GM15510 (cell line): ENCODE measurements around the gene PRL.

Experiments used
- POLR2A ChIP-seq: IDR thresholded peaks from 3 replicates; pipeline ENCODE4 v1.6.1; 2011; ENCODE audit warnings: borderline replicate concordance; ENCODE audit not compliant: insufficient read length; ENCODE audit errors: extremely low read depth

The PRL gene

DNA sequence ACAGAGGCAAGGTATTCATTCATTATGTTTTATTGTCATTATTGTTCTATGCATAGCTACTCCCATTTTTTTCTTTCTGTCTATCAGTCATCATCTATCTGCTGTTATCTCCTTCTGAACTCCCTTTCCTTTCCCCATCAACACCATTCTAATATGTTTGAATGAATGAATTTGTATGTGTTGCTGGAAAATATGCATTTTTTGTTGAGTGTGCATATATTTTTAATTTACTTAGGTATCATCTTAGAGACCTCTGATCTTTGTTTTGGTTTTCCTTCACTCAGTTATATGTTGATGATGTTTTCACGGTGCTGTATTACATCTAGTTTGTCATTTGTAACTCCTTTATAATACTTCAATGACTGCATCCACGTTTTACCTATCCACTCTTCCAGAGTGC, 12.1 kb upstream of the PRL start:
- TF ChIP-seq POLR2A: no peak

DNA sequence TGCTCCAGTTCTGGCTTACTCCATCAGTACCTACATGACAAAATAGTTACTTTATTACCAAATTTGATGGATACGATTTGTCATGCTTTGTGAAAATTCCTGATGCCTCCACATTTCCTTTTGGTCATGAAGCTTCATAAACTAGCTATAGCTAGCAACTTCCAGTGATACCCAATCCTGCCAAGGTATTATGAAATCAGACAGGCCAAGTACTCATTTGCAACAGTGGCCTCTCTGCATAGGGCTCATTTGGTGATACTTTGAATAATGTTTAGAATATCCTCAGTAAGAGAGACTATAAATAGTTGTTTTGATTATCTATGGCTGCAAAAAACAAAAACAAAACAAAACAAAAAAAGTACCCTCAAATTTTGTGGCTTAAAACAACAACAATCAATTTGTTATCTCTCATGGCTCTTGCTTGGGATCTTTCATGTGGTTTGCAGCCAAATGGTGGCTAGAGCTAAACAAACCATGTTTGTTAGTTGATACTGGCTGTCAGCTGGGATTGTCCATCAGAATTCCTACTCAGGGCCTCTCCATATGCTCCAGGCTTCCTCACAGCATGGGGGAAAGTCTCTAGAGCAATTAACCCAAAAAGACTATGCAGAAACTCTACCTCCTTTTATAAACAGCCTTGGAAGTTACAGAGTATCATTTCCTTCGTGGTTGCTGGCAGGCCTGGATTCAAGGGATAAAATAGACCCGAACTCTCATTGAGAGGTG, 10.1 kb upstream of the PRL start:
- no peak for TF ChIP-seq POLR2A

DNA sequence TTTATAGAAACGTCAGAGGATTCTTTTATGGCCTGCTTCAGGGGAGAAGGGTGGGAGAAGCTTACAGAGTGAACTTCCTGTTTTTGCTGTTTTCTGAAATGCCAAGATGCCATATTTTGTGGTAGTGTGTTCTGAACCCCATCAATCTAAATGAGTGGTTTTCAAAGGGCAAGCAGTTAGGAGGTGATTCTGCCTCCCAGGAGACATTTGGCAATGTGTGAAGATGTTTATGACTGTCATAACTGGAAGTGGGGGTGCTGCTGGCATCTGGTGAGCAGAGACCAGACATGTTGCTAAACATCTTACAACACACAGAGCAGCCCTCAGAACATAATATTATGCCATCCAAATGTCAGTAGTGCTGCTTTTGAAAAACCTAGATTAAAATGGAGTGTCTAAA, 6.0 kb upstream of the PRL start:
- TF ChIP-seq POLR2A: no peak

GRCh38 chr6:22300273-22300998, 3.6 kb upstream of the PRL start:
- TF ChIP-seq POLR2A: no peak

DNA sequence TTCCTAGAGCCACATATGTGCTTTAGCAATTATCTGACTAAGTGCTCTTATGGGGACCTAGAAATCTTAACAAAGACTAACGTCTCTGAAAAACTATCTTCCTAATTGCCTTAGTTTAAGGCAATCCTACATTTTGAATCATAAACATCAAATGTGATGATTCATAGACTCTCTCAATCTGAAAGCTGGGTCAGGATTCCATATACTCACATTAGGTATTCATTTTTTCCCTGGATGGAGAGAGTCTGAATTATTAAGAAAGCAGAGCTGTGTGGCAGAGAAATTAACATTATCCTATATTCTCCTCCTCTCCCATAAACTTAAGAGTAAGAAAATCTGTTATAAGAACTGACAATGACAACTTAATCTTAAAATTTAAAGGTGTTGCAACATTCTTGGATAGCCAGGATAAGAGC, 1.6 kb upstream of the PRL start:
- no peak for TF ChIP-seq POLR2A

- TF ChIP-seq POLR2A: no peak
Measured at GRCh38 chr6:22296067-22296466, 769 bp downstream of the PRL start.

GRCh38 chr6:22295145-22295544, 1.7 kb downstream of the PRL start:
- TF ChIP-seq POLR2A: no peak

GRCh38 chr6:22294301-22294700, 2.5 kb downstream of the PRL start:
- no peak for TF ChIP-seq POLR2A

GRCh38 chr6:22290045-22290444, 6.8 kb downstream of the PRL start:
- no peak for TF ChIP-seq POLR2A

DNA sequence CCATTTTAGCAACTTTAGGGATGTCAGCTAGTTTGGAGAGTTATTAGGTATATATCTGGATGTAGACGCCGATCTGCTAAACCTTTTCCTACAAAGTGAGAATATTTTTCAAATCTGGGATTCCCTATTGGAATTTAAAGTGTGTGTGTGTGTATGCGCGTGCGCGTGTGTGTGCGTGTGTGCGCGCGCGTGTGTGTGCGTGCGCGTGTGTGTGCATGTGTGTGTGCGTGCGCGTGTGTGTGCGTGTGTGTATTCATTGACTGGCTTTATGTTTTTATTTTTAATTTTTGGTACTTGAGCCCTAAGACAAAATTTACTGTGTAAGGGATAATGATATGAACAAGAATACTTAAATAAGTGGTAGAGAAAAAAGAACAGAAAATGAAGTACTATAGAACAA, 8.1 kb downstream of the PRL start:
- TF ChIP-seq POLR2A: no peak

DNA sequence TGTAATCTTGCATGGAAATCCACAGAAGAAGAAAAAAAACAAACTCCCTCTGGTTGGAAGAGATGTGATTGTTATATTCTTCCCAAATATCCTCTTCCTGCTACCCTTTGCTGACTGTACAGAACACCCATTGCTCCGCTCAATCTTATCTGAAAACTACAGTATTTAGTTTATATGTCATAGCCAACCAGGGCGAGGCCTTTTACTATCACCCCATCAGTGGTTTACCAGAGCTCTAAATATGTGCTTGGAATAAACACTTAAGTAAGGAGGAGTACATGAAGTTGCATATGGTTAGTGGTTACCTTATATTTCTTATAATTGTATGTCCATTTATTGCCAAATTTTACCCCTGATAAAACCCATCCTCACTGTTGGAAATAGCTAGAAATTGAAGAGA, 12.2 kb downstream of the PRL start:
- no peak for TF ChIP-seq POLR2A

GRCh38 chr6:22281341-22282085, 15.3 kb downstream of the PRL start:
- TF ChIP-seq POLR2A: no peak

DNA sequence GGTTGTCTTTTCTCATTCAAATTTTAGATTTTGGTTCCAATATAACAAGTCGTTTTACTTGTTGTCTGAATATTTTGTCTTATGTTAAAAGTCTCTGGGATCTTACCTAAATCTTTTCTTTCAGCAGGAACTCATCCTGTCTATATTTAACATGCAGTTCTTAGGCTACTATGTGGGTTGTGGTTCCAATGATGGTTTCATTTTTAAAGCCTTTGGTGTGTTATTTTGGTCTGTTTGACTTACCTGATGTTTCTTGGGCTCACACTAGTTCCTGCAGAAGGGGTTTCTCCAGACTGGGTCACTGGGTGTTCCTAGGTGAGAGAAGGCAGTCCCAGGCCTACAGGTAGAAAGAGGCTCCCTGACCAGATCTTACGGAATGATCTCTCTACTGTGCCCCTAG, 17.4 kb downstream of the PRL start:
- no peak for TF ChIP-seq POLR2A

DNA sequence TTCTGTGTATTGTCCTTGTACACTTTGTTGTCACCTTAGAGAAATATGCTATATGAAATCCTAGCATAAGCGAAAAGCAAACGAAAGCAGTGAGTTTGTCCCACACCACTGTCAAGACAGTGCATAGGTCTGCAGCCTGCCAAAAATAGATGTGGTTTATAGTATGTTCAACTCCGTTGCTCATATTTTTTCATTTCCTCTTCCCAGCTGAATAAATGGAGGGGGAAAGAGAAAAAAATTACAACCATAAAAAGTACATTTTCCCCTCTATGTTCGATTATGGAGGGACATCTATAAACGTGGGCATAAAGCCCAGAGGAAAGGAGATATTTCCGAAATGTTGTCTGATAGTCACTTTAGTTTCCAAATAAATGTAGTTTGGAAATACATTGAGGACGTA, 25.8 kb downstream of the PRL start:
- no peak for TF ChIP-seq POLR2A

- TF ChIP-seq POLR2A: no peak
Measured at GRCh38 chr6:22263748-22264147, 33.1 kb downstream of the PRL start.
